HCT116 (cell line): ENCODE results near the gene RABGGTA. TPM values are rescaled to one million over a fixed set of nuclear protein-coding genes. Genes with fewer than 3 reads are reported as not detected.

Experiments
- ATAC-seq: fragments of 200-7000 bp; cut with Tn5 transposase; 2 replicates; pipeline ENCODE4 v1.9.1; 2020; ENCODE audit warnings: mild to moderate bottlenecking, moderate library complexity
- BruUV-seq: library from RNA; stranded (reverse); fragments of 400-500 nt; replicated peaks from 2 replicates; lab custom pipeline; 2021; lab: Mats Ljungman, UMichigan
- CTCF ChIA-PET: fragments of 300-600 bp; sonication (Branson Sonifier 250); formaldehyde crosslinking; loops from one replicate; lab custom pipeline; 2021; ENCODE audit warnings: antibody characterized with exemption; lab: Charles Lee
- POLR2A ChIA-PET: fragments of 300-600, 350-600 bp; sonication (Branson Sonifier 250); formaldehyde crosslinking; loops from one replicate; lab custom pipeline; 2021; ENCODE audit warnings: antibody characterized with exemption; lab: Charles Lee
- RAD21 ChIA-PET, 2 experiments: fragments of 300-600 bp; sonication (Branson Sonifier 250); formaldehyde crosslinking; loops; one replicate each; lab custom pipeline; 2023; ENCODE audit warnings: low total read pairs in 2 of 2; ENCODE audit not compliant: uncharacterized antibody in 2 of 2, unreplicated experiment in 2 of 2, low non-redundant PET in 1 of 2; lab: Charles Lee
- DNase-seq: peaks from one replicate; pipeline ENCODE4 v3.0.0-alpha.2; 2010; ENCODE audit warnings: low read depth, low spot score
- H2AFZ ChIP-seq: fragments of 200-600 bp; shearing (Covaris generic), sonication (generic); 2 replicates; pipeline ENCODE4 v1.6.1; 2017; ENCODE audit warnings: low read depth, mixed run types, mixed read lengths, antibody characterized with exemption, low read length; ENCODE audit not compliant: poor library complexity, severe bottlenecking
- H3K27ac ChIP-seq: 2 replicates; pipeline ENCODE4 v1.5.1; 2012; ENCODE audit warnings: low read depth, low read length
- H3K27me3 ChIP-seq: fragments of 200-600 bp; sonication (generic); 2 replicates; pipeline ENCODE4 v1.6.1; 2016; ENCODE audit warnings: mixed run types, low read length, mixed read lengths; ENCODE audit not compliant: insufficient read depth
- H3K36me3 ChIP-seq, 2 experiments: fragments of 200-500 bp in 1 of 2; fragments of 200-600 bp in 1 of 2; sonication (Bioruptor generic) in 1 of 2; sonication (generic) in 1 of 2; 2 replicates each; pipeline versions ENCODE4 v1.5.1 to v1.6.1; 2014 to 2016; ENCODE audit warnings: low read length in 2 of 2, inconsistent platforms in 1 of 2, mixed read lengths in 1 of 2, mixed run types in 1 of 2; ENCODE audit not compliant: insufficient read depth in 2 of 2, control insufficient read depth in 1 of 2
- H3K4me1 ChIP-seq, 2 experiments: fragments of 200-600 bp in 1 of 2; sonication (generic) in 1 of 2; 2 replicates each; pipeline versions ENCODE4 v1.5.1 to v1.6.1; 2012 to 2017; ENCODE audit warnings: low read length in 2 of 2, inconsistent platforms in 1 of 2, mild to moderate bottlenecking in 1 of 2, mixed read lengths in 1 of 2, mixed run types in 1 of 2, moderate library complexity in 1 of 2; ENCODE audit not compliant: insufficient read depth in 2 of 2, control insufficient read depth in 1 of 2
- H3K4me2 ChIP-seq: fragments of 200-600 bp; sonication (generic); 2 replicates; pipeline ENCODE4 v1.6.1; 2017; ENCODE audit warnings: mixed run types, low read length, mixed read lengths
- H3K4me3 ChIP-seq, 2 experiments: fragments of 200-600 bp in 1 of 2; sonication (generic) in 1 of 2; replicated peaks in 1 of 2; 2 replicates each; pipeline ENCODE4 v1.5.1; 2011 to 2016; ENCODE audit warnings: low read length in 2 of 2, control low read depth in 1 of 2, low read depth in 1 of 2, mild to moderate bottlenecking in 1 of 2, mixed read lengths in 1 of 2, mixed run types in 1 of 2
- H3K79me2 ChIP-seq: fragments of 200-600 bp; sonication (generic); 2 replicates; pipeline ENCODE4 v1.6.1; 2017; ENCODE audit warnings: mild to moderate bottlenecking, mixed run types, low read length, moderate library complexity, mixed read lengths; ENCODE audit not compliant: insufficient read depth
- H3K9ac ChIP-seq: fragments of 200-600 bp; sonication (generic); 2 replicates; pipeline ENCODE4 v1.6.1; 2016; ENCODE audit warnings: low read length, mixed read lengths
- H3K9me2 ChIP-seq: fragments of 200-600 bp; sonication (generic), shearing (Covaris generic); 2 replicates; pipeline ENCODE4 v1.6.1; 2017; ENCODE audit warnings: mixed run types, mild to moderate bottlenecking, moderate library complexity; ENCODE audit not compliant: insufficient read depth
- H3K9me3 ChIP-seq, 2 experiments: fragments of 200-500 bp in 1 of 2; fragments of 200-600 bp in 1 of 2; sonication (Bioruptor generic) in 1 of 2; sonication (generic) in 1 of 2; 2 replicates each; pipeline ENCODE4 v1.6.1; 2014 to 2017; ENCODE audit warnings: low read length in 2 of 2, mixed read lengths in 2 of 2, inconsistent platforms in 1 of 2, low read depth in 1 of 2, mild to moderate bottlenecking in 1 of 2, mixed run types in 1 of 2, moderate library complexity in 1 of 2; ENCODE audit not compliant: control insufficient read depth in 1 of 2, insufficient read depth in 1 of 2
- H4K20me1 ChIP-seq: fragments of 200-600 bp; sonication (generic), shearing (Covaris generic); 2 replicates; pipeline ENCODE4 v1.6.1; 2017; ENCODE audit warnings: mixed run types, mild to moderate bottlenecking, moderate library complexity; ENCODE audit not compliant: insufficient read depth
- CEBPB ChIP-seq: IDR thresholded peaks from 2 replicates; pipeline ENCODE4 v1.6.1; 2012; ENCODE audit warnings: low read depth
- EGR1 ChIP-seq: IDR thresholded peaks from 2 replicates; pipeline ENCODE4 v1.6.1; 2012; ENCODE audit warnings: low read depth
- EZH2 ChIP-seq: fragments of 200-600 bp; sonication (generic); IDR thresholded peaks from 2 replicates; pipeline ENCODE4 v1.6.1; 2017; ENCODE audit warnings: antibody characterized with exemption, mixed run types
- FOSL1 ChIP-seq: IDR thresholded peaks from 2 replicates; pipeline ENCODE4 v1.6.1; 2012; ENCODE audit warnings: low read depth
- JUND ChIP-seq: IDR thresholded peaks from 2 replicates; pipeline ENCODE4 v1.6.1; 2012
- POLR2AphosphoS5 ChIP-seq: IDR thresholded peaks from 2 replicates; pipeline ENCODE4 v1.6.1; 2011; ENCODE audit warnings: mild to moderate bottlenecking, low read depth, low read length, moderate library complexity
- intact Hi-C: fragments of 100-400 bp; cut with micrococcal nuclease; formaldehyde crosslinking; loops from 2 replicates; pipeline ENCODE4 v1.10.0; 2022
- total RNA-seq: library from RNA; stranded (reverse); gene quantifications from one replicate; pipeline ENCODE4 v1.2.1, GENCODE V29; 2021; ENCODE audit not compliant: unreplicated experiment
- TF ChIP-seq, protein P1 (sequence below): IDR thresholded peaks from 2 replicates; pipeline ENCODE4 v1.6.1; 2012; ENCODE audit warnings: low read depth
- TF ChIP-seq, protein P2 (sequence below): IDR thresholded peaks from 2 replicates; pipeline ENCODE4 v1.6.1; 2012
- TF ChIP-seq, protein P3 (sequence below), 3 experiments: fragments of 200-600 bp in 1 of 3; sonication (generic) in 1 of 3; IDR thresholded peaks in 2 of 3; conservative IDR thresholded peaks in 1 of 3; 2 replicates each; pipeline ENCODE4 v1.5.1; 2012 to 2017; ENCODE audit warnings: low read depth in 2 of 3, low read length in 2 of 3, antibody characterized with exemption in 1 of 3, borderline replicate concordance in 1 of 3, control low read depth in 1 of 3, mild to moderate bottlenecking in 1 of 3, mixed read lengths in 1 of 3, mixed run types in 1 of 3, moderate library complexity in 1 of 3; ENCODE audit not compliant: insufficient read depth in 1 of 3

Gene RABGGTA
- total RNA-seq, 1 experiment from 2014 or later = 40.8 TPM

DNA sequence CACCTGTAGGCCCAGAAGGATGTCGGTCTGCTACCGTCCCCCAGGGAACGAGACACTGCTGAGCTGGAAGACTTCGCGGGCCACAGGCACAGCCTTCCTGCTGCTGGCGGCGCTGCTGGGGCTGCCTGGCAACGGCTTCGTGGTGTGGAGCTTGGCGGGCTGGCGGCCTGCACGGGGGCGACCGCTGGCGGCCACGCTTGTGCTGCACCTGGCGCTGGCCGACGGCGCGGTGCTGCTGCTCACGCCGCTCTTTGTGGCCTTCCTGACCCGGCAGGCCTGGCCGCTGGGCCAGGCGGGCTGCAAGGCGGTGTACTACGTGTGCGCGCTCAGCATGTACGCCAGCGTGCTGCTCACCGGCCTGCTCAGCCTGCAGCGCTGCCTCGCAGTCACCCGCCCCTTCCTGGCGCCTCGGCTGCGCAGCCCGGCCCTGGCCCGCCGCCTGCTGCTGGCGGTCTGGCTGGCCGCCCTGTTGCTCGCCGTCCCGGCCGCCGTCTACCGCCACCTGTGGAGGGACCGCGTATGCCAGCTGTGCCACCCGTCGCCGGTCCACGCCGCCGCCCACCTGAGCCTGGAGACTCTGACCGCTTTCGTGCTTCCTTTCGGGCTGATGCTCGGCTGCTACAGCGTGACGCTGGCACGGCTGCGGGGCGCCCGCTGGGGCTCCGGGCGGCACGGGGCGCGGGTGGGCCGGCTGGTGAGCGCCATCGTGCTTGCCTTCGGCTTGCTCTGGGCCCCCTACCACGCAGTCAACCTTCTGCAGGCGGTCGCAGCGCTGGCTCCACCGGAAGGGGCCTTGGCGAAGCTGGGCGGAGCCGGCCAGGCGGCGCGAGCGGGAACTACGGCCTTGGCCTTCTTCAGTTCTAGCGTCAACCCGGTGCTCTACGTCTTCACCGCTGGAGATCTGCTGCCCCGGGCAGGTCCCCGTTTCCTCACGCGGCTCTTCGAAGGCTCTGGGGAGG is 39.5 kb upstream of the RABGGTA start, which contains the start of gene LTB4R (continued):
- TF ChIP-seq, protein P1, sequence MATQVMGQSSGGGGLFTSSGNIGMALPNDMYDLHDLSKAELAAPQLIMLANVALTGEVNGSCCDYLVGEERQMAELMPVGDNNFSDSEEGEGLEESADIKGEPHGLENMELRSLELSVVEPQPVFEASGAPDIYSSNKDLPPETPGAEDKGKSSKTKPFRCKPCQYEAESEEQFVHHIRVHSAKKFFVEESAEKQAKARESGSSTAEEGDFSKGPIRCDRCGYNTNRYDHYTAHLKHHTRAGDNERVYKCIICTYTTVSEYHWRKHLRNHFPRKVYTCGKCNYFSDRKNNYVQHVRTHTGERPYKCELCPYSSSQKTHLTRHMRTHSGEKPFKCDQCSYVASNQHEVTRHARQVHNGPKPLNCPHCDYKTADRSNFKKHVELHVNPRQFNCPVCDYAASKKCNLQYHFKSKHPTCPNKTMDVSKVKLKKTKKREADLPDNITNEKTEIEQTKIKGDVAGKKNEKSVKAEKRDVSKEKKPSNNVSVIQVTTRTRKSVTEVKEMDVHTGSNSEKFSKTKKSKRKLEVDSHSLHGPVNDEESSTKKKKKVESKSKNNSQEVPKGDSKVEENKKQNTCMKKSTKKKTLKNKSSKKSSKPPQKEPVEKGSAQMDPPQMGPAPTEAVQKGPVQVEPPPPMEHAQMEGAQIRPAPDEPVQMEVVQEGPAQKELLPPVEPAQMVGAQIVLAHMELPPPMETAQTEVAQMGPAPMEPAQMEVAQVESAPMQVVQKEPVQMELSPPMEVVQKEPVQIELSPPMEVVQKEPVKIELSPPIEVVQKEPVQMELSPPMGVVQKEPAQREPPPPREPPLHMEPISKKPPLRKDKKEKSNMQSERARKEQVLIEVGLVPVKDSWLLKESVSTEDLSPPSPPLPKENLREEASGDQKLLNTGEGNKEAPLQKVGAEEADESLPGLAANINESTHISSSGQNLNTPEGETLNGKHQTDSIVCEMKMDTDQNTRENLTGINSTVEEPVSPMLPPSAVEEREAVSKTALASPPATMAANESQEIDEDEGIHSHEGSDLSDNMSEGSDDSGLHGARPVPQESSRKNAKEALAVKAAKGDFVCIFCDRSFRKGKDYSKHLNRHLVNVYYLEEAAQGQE = no peak
- TF ChIP-seq EGR1 (no peak), FOSL1 (no peak), CEBPB (no peak)

DNA sequence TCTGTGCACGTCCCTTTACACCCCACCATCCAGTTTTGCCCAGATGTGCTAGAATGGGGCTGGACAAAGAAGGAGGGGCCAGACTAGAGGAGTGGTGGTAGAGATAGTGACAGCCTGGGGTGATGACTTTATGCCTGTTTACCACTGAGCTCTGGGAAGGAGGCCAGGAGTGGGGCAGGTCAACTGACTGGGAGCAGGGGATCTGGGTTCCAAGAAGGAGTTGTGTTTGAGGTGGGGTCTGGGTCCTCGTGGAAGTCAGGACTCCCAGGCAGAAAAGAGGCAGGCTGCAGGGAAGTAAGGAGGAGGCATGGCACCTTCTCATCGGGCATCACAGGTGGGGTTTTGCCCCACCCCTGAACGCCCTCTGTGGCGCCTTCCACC is 38.9 kb upstream of the RABGGTA start:
- TF ChIP-seq, protein P2, sequence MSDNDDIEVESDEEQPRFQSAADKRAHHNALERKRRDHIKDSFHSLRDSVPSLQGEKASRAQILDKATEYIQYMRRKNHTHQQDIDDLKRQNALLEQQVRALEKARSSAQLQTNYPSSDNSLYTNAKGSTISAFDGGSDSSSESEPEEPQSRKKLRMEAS = no peak
- TF ChIP-seq FOSL1 = no peak
- no peak for TF ChIP-seq JUND
- TF ChIP-seq EZH2 = no peak
- no peak for TF ChIP-seq CEBPB
- TF ChIP-seq, protein P3, sequence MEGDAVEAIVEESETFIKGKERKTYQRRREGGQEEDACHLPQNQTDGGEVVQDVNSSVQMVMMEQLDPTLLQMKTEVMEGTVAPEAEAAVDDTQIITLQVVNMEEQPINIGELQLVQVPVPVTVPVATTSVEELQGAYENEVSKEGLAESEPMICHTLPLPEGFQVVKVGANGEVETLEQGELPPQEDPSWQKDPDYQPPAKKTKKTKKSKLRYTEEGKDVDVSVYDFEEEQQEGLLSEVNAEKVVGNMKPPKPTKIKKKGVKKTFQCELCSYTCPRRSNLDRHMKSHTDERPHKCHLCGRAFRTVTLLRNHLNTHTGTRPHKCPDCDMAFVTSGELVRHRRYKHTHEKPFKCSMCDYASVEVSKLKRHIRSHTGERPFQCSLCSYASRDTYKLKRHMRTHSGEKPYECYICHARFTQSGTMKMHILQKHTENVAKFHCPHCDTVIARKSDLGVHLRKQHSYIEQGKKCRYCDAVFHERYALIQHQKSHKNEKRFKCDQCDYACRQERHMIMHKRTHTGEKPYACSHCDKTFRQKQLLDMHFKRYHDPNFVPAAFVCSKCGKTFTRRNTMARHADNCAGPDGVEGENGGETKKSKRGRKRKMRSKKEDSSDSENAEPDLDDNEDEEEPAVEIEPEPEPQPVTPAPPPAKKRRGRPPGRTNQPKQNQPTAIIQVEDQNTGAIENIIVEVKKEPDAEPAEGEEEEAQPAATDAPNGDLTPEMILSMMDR (IDR thresholded peaks at IDR 0.05 in 2 of 3, conservative IDR thresholded peaks at IDR 0.05 in 1 of 3; ENCODE audit: borderline replicate concordance in 1 of 3, insufficient read depth in 1 of 3, low read depth in 2 of 3, low read length in 2 of 3) = no peak
- TF ChIP-seq POLR2AphosphoS5 = no peak
- Histone ChIP-seq H3K4me1 (peaks cover 7 to 16% of the 10 kb centered on the region in 2 experiments), H4K20me1 (no peaks in the 10 kb centered on the region), H3K36me3 (peaks cover 10 to 15% of the 10 kb centered on the region in 2 experiments; a peak in 3 of 4 replicates), H3K9me2 (no peaks in the 10 kb centered on the region), H3K9me3 (no peaks in the 10 kb centered on the region), H2AFZ (no peak overlapping the region), H3K79me2 (no peaks in the 10 kb centered on the region), H3K9ac (no peak overlapping the region), H3K27me3 (no peaks in the 10 kb centered on the region), H3K4me2 (no peak overlapping the region), H3K4me3 (no peak overlapping the region), H3K27ac (no peak overlapping the region)
- intact Hi-C loops = no loop called here
- ChIA-PET POLR2A (no interaction called here), CTCF (no interaction called here), RAD21 (no interaction called here)
- ATAC-seq (no peak), DNase-seq (no peak)
- no TSS peak for BruUV-seq
